Measurements from ENCODE around the gene ZBTB7A. TPM values are rescaled to one million over a fixed set of nuclear protein-coding genes. Genes with fewer than 3 reads are reported as not detected.
A peak's percentile ranks its signal among the peaks of the same experiment; 100 is the strongest.

The ZBTB7A gene
- total RNA-seq, 1 donor from 2014 or later, result 15.7 TPM

DNA sequence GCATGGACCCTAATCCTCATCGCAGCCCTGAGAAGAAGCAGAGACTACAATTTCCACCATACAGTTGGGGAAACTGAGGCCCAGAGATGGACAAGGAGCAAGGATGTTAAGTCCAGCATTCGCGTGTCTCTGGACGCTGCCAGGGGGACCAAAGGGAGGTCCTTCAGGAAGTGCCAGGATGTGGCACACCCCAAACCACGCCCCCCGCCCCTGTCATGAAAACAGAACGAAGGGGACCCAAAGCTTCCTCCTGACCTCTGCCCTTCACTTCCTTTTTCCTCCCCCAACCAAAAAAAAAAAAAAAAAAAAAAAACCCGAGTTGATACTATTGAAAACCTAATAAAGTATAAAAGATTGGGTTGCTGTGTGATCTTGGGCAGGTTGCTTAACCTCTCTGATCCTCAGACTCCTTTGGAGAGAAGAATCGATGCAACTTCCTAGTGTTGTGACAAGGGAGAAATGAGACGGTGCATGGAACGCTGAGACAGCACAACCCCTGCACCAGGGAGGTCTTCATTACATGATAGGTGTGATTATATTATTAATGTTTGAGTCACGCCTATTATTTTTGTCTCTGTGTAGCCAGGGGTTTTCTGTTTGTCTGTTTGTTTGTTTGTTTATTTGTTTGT is 2.7 kb upstream of the ZBTB7A start:
- Mint-ChIP-seq H3K9me3 (no peaks in the 10 kb centered on the region), H3K4me3 (peak overlapping the region; percentile 49), H3K27me3 (ENCODE audit: low read depth) (peaks cover 26% of the 10 kb centered on the region), H3K36me3 (ENCODE audit: low read depth) (no peaks in the 10 kb centered on the region), H3K4me1 (peaks cover 11% of the 10 kb centered on the region), H3K27ac (ENCODE audit: unreplicated experiment) (no peak overlapping the region)
- TF ChIP-seq, protein P1, sequence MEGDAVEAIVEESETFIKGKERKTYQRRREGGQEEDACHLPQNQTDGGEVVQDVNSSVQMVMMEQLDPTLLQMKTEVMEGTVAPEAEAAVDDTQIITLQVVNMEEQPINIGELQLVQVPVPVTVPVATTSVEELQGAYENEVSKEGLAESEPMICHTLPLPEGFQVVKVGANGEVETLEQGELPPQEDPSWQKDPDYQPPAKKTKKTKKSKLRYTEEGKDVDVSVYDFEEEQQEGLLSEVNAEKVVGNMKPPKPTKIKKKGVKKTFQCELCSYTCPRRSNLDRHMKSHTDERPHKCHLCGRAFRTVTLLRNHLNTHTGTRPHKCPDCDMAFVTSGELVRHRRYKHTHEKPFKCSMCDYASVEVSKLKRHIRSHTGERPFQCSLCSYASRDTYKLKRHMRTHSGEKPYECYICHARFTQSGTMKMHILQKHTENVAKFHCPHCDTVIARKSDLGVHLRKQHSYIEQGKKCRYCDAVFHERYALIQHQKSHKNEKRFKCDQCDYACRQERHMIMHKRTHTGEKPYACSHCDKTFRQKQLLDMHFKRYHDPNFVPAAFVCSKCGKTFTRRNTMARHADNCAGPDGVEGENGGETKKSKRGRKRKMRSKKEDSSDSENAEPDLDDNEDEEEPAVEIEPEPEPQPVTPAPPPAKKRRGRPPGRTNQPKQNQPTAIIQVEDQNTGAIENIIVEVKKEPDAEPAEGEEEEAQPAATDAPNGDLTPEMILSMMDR (conservative IDR thresholded peaks at IDR 0.05), result no peak
- no peak for DNase-seq (ENCODE audit: low read depth, low spot score)

DNA sequence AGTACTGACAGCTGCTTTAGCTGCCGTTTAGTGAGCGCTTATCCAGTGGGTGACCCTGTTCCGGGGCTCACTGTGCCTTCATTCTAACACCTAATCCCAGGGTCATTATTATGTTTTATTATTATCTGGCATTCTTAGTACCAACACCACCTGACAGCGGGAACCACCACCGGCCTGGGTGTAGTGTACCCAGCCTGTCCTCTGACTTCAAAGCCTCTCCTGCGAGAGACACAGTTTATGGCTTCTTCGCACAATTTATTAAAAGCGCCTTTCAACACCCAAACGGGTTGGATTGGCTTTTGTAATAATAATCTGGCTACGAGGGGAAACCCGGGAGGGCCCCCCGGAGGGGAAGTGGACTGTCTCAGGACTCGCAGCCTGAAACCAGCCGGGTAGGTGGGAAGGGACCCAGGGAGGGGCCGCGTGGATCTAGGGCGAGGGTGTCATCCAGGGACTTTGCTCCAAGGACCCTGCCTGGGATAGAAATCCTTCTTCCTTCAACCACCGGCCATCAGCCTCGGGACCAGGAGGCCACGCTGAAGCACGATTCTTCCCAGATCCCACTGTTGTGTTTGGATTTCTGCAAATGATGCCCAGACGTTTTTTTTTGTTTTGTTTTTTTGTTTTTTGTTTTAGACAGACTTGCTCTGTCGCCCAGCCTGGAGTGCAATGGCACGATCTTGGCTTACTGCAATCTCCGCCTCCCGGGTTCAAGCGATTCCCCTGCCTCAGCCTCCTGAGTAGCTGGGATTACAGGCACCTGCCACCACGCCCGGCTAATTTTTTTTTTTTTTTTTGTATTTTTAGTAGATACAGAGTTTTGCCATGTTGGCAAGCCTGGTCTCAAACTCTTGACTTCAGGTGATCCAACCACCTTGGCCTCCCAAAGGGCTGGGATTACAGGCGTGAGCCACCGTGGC is 1.6 kb upstream of the ZBTB7A start:
- DNase-seq (ENCODE audit: low read depth, low spot score), result no peak
- Mint-ChIP-seq H3K27ac (ENCODE audit: unreplicated experiment) (no peak overlapping the region), H3K36me3 (ENCODE audit: low read depth) (no peaks in the 10 kb centered on the region), H3K4me3 (peak overlapping the region; percentile 91), H3K27me3 (ENCODE audit: low read depth) (peaks cover 29% of the 10 kb centered on the region), H3K9me3 (no peaks in the 10 kb centered on the region), H3K4me1 (peaks cover 16% of the 10 kb centered on the region)
- TF ChIP-seq, protein P1 (conservative IDR thresholded peaks at IDR 0.05), result no peak

DNA sequence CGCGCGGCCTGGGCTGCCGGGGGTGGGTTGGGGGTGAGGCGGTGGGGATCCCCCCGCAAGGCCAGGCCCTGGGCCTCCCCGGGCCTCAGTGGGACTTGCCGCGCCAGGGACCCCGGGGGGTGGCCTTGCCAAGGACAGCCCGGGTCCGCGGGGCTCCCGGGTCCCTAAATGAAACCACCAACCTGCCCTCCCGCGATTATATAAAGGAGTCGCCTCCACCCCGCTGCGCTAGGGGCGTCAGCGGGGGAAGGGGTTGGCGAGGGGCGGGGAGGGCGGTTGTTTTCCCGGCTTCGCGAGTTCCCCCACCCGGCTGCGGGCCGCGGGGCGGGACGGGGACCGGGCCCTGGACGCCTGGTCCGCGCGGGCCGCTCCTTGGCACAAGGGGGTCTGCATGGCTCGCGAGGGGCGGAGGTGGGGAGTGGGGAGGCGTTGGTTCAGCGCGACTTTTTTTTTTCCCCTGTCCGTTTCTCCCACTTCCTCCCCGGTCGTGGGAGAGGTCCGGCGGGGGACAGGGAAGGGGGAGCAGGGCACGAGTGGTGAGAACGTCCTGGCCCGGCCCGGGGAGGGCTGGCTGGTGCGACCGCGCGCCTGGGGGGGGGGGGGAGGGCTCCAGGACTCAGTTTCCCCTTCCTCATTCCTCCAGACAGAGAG is 822 bp upstream of the ZBTB7A start:
- peaks cover 29% of the 10 kb centered on the region for H3K27me3 Mint-ChIP-seq (ENCODE audit: low read depth)
- H3K27ac Mint-ChIP-seq (ENCODE audit: unreplicated experiment), result no peak overlapping the region
- H3K36me3 Mint-ChIP-seq (ENCODE audit: low read depth), result no peaks in the 10 kb centered on the region
- peak overlapping the region; percentile 91 for H3K4me3 Mint-ChIP-seq
- TF ChIP-seq, protein P1 (conservative IDR thresholded peaks at IDR 0.05), result no peak
- peaks cover 16% of the 10 kb centered on the region for H3K4me1 Mint-ChIP-seq
- no peak for DNase-seq (ENCODE audit: low read depth, low spot score)
- no peaks in the 10 kb centered on the region for H3K9me3 Mint-ChIP-seq

DNA sequence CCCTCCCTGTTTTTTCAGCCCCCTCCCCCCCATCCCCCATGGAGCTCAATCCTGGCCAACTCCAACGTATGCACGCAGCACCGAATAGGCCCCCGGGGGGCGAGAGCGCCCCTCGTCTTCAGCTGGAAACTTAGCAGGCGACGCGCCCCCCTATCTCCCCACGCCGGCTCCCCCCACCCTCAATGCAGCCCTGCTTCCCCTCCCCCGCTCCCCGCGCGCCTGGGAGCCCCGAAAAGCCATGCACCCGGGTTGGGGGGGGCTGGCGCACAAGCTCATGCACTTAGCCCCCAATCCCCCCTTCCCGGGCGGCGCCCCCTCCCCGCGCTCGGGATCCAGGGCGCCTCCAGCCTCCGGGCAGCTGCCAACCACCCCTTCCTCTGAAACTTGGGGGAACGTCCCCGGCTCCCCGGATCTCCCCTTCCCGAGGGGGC is 508 bp downstream of the ZBTB7A start:
- Mint-ChIP-seq H3K4me1 (peaks cover 16% of the 10 kb centered on the region), H3K27ac (ENCODE audit: unreplicated experiment) (no peak overlapping the region), H3K4me3 (peak overlapping the region; percentile 74), H3K27me3 (ENCODE audit: low read depth) (peaks cover 29% of the 10 kb centered on the region), H3K9me3 (no peaks in the 10 kb centered on the region), H3K36me3 (ENCODE audit: low read depth) (no peaks in the 10 kb centered on the region)
- TF ChIP-seq, protein P1 (conservative IDR thresholded peaks at IDR 0.05), result no peak
- no peak for DNase-seq (ENCODE audit: low read depth, low spot score)

DNA sequence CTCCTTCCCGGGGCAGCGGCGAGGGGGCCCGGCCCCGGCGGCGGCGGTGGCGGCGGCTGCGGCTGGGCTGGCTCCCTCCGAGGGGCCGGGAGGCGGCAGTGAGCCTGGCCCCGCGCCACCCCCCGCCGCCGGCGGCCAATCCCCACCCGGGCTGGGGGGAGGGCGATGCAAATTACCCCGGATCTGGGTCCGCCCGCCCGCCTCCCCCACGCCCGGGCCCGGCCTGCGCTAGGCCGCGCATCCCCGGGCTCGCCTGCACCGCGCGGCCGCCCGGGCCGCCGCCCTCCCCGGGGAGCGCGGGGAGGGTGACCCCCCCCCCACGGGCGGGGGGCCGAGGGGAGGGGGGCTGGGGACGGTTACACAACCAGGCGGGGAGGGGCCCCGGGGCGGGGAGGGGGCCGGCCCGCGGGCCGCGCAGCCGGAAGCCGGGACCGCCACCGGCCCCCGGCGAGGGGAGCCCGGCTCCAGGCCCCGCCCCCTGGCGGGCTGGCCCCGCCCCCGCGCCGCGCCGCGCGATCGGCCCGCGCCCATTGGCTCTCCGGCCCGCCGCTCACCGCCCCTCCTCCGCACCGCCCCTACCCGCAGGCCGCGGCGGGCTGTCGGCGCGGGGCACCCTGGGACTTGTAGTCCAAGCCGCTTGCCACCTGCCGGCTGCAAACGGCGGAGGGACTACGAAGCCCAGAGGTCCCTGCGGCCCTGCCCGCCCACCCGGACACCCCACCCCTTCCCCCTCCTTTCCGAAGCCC is 1.1 kb downstream of the ZBTB7A start:
- Mint-ChIP-seq H3K27me3 (ENCODE audit: low read depth) (peaks cover 29% of the 10 kb centered on the region), H3K36me3 (ENCODE audit: low read depth) (no peaks in the 10 kb centered on the region), H3K9me3 (no peaks in the 10 kb centered on the region), H3K27ac (ENCODE audit: unreplicated experiment) (no peak overlapping the region), H3K4me3 (peak overlapping the region; percentile 74), H3K4me1 (peaks cover 16% of the 10 kb centered on the region)
- TF ChIP-seq, protein P1 (conservative IDR thresholded peaks at IDR 0.05), result no peak
- peak; percentile 93 for DNase-seq (ENCODE audit: low read depth, low spot score)

Measured in neural crest cell (in vitro differentiated cells).